ENCODE results near the gene DISC1.
"Not testable (repeated sequence)": the region's sequence is repeated elsewhere in the genome, so short reads cannot be mapped to it uniquely, and the experiment has no call there.

DISC1 gene

DNA sequence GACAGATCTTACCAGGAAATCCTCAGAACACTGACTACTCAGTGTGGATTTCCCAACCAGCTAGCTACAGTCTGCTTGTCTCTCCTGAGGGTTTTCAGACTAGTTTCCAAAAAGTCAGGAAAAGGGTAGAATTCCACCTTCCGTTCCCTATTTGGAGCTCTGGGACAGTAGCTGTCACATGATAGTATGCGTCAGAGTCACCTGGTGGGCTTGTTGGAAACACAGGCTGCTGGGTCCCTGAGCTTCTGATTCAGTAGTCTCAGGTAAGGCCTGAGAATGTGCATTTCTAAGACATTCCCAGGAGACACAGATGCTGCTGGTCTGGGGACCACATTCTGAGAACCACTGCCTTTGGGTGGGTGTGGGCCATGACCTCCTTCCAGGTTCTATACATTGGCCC is 272.5 kb downstream of the DISC1 start:
- no peak for DNase-seq

DNA sequence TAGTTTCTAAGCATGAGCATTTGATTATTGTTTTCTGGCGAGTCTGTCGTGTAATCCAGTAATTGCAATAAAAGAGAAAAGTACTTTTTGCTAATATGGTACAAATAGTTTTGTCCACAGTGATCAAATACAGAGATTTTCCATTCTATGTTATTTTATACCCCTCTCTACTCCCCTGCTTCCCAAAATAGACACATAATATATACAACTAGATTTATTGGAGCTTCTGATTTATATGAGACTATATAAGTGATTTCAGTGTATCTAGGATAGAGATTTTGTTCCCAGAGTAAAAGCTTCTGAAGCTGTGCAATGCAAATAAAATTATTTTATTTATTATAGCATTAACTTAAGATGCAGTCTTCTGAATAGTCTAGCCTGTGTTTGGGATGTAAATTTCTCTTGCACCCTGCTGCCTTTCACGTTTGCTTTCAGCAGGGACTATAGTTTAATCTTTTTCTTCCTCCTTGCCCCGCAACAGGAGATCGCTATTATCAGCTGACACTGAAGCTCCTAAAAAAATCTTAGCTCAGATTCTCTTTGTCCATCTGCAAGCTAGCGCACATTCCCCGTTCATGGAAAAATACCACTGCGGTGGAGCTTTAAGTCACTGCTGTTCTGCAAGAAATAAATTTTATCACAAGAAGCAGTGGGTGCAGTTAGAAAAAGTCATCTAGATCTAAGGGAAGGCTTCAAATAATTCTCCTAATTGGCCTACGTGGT is 273.3 kb downstream of the DISC1 start:
- DNase-seq: no peak

DNA sequence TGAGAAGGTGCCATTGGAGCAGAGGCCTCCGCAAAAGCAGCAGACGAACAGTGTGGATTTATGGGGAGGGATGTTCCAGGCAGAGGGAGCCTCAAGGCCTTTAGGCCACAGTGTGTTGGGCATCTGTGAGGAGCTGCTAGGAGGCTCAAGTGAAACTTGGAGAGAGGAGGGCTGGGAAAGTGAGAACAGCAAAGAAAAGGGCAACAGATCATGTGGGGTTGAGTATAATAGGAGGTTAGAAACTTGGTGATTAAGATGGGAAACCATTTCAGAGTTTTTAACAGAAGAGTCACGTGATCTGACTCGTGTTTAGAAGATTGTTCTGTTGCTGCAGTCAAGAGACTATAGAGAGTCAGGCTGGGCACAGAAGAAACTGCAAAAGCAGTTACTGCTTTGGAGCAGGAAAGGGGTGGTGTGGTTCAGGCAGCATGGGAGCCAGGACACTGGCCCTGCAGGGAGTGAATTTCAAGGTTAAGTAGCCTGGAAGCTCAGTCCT is 277.0 kb downstream of the DISC1 start:
- DNase-seq: no peak

DNA sequence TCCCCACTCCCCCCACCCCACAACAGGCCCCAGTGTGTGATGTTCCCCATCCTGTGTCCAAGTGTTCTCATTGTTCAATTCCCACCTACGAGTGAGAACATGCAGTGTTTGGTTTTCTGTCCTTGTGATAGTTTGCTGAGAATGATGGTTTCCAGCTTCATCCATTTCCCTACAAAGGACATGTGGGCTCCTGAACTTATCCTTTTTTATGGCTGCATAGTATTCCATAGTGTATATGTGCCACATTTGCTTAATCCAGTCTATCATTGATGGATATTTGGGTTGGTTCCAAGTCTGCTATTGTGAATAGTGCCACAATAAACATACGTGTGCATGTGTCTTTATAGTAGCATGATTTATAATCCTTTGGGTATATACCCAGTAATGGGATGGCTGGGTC is 280.7 kb downstream of the DISC1 start:
- DNase-seq: not testable (repeated sequence)

DNA sequence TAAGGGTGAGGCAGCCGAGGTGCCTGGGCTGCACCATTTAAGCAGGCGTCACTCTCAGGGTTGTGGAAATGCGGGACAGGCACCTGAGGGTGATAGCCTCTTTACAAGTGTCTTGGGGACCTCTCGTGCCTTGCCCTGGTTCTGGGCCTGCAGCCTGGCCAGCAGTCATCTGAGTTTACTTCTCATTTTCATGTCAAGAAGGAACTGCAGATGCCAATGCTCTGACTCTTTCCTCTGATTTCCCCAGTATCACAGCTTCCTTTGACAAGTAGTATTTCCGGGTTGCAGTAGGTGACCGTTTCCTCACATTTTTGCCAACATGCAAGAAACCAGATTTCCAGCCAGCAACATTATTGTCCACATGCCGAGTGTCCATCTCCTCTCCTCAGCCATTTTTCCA is 286.9 kb downstream of the DISC1 start:
- DNase-seq: no peak

DNA sequence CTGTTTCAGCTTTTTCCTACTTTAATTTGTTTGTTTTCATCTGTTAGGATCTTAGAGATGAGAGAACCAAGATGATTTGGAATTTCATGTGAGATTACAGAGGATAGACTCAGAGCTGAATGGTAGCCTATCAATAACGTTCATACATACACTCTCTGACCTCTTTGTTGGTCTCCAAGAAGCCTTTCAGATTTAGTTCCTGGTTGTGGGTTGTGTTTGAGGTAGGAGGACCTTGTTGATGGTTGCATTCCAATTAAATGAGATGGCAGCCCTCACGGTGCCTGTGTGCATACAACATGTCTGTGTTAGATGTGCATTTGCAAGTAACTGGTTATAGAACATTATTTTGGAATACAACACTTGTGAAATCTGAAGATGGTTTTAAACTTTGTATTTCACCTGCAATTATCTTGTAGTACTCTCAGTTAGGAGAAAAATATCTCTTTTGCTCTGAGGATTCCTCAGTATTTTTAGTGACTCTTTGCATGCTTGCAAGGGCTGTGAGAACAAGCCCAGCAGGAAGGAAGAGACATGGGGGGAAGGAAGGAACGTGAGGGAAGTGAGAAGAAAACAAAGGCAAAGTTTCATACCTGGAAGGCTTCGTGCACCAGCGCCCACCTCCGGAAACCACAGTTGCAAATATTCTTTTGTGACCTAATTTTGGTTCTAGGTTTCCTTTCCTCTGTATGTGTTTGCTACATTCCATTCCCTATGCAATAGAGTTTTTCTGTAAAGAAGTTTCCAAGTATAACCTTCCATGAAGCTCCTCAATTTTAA is 291.8 kb downstream of the DISC1 start:
- peak; percentile 62 for DNase-seq

DNA sequence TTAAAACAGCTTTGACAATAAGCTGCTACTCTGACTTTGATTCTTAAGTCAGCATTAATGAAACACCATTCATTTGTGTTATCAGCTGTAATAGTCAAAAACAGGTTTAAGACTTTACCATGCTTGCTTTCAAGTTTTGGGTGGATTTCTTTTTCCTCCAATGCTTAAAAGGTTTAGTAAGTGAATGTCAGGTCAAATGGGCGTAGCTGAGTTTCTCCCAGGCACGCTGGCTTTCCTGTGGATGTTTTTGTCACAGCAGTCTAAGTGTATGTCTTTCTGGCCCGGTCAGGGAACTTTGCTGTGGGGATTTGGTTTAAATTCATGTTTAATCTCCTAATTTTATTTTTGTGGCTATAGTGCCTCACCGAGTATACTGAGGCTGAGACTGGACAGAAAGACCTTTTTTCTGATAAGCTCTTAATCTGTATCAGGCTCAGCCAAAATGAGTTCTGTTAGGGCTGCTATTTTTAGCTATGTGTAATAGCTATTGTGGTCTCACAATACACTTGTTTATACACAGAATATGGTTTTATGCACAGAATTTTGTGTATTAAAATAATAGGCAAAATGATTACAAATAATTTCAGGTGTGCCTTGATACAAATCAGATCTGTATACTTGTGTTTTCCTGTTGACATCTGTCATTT is 292.8 kb downstream of the DISC1 start:
- DNase-seq: no peak

DNA sequence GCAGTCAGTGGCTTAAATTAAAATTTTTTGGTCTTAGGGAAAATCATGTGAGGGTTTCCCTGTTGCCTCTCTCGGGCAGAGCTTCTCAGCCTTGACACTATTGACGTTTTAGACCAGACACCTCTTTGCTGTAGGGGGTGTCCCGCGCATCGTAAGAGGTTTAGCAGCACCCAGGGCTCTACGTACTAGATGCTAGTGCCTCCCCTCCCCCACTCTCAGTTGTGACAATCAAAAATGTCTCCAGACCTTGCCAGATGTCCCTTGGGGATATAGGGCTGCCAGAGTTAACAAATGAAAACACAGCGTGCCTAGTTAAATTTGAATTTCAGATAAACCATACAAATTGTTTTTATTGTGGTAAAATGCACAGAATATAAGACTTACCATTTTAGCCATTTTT is 293.3 kb downstream of the DISC1 start:
- no peak for DNase-seq

DNA sequence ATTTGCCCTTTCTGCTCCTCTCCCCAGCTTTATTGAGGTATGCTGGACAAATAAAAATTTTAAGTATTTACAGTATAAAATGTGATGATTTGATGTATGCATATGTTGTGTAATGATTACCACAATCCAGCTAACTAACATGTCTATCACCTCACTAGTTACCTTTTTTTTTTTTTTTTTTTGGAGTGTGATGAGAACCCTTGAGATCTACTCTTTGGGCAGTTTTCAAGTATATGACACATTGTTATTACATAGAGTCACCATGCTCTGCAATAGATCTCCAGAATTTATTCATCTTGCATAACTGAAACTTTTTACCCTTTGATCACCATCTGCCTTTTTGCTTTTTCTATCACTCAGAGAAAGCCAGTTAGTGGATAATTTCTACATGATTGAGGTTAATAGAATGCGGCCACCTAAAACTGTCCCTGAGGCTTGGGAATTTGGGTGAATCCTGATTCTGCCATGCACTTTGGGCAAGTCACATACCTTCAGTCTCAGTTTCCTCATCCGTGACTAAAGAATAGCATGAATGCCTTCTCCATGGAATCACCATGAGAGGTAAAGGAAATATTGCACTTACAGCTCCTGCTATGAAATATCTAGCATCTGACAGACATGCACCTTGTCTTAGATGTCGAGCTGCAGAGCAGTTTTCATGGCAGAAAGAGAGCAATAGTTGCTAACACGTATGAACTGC is 295.2 kb downstream of the DISC1 start:
- DNase-seq: peak; percentile 58

DNA sequence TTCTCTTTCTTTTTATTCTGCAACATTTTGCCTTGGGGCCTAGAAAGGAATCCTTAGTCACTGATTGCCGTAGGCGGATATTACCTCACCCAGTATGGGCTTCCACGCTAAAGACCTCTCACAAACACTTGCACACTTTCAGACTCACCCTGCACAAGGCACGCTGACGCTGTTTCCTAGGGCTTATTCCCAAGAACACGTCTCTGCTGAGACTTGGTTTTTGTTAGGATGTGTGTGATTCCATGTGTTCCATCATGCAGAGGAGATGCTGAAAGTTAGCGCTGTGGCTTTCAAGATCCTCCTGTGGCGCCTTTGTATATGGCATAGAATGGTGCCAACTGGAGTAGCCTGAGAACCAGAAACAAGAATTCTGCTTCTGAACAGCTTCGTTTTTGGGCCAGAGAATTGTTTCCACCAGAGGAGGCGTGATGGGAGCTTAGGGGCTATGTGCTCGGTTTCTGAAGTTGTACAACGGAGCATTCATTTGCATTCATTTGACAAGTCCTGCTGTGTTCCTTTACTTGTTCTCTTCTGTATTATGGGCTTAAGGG is 297.0 kb downstream of the DISC1 start:
- DNase-seq: no peak

DNA sequence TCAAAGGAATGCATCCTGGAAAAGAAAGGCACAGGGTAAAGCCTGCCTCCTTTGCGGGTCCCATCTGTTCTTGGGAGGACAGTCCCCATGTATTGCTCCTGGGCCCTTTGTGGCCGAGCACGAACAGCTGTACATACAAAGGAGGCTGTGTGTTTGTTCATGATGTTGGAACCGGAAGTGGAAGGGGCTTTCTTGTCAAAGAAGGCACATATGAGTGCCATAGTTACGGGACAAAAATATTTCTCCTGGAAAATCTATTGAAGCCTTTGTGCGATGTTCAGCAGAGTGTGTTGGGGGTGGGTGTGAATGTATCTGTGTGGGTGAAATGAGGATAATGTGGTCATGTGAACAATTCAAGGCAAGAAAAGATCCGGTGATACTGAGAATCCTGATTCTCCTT is 297.6 kb downstream of the DISC1 start:
- DNase-seq: no peak

DNA sequence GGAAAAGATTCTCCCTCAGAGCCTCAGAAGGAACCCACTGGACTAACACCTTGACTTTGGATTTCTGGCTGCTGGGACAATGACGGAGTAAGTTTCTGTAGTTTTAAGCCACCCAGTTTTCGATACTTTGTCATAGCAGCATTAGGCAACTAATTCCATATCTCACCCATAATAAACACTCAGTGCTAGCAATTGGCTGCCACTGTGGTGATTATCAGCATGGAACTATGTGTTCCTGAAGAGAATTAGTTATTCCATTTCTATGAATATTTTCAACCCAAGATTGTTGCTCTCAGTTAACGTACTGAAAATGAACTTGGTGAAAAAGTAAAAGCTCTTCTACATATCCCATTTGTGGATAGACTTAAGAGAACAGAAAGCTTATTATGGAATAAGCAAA is 299.3 kb downstream of the DISC1 start:
- DNase-seq: no peak

DNA sequence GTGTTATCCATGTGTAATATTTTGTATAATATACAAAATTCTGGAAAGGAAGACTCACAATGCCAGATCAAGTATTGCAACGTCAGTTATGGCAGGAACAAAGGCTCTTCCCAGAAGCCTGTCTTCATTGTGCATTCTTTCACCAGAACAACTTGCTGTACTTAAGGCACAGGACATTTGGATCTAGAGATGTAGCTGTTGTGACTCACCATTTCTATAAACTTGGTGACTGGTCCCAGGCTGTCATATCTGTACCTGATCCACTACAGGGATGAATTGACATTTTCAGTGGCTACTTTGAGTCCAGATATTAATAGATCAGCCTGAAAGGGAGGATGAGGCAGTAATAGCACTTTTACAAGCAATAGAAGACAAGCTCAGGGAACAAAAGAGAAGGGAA is 299.8 kb downstream of the DISC1 start:
- DNase-seq: no peak

DNA sequence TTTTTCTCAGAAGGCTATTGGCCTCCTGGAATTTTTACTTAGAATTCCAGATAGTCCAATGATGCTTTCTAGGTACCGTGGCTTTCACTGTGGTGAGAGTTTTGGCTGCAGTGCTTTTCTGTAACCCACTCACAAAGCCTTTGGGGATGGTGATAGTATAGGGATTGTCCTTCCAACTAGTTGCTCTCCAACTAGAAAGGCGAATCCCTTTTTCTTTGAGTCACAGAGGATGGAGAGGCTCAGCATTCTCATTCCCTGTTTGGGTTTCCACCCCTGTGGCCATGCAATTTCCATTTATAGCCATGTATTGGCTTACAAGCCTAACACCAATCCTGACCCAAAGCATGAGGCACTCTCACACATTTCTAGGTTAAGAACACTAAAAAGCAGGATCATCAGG is 300.3 kb downstream of the DISC1 start:
- DNase-seq: no peak

DNA sequence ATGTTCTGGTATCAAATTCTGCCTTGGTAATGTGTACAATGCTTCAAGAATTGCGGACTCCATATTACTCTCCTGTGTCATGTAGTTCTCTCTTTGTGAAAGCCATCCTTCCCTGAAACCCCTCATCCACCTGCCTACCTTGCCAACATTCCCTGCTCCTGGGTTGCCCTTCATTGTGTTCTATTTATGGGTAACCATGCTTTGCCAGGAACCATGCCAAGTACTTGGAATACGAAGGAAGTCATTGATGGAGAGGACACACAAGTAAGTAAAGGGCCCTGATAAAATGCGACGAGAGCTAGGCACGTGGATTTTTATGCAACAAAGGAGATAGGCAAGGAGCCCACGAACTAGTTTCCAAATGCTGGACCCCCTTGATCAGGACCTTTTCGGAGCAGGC is 300.8 kb downstream of the DISC1 start:
- DNase-seq: no peak

DNA sequence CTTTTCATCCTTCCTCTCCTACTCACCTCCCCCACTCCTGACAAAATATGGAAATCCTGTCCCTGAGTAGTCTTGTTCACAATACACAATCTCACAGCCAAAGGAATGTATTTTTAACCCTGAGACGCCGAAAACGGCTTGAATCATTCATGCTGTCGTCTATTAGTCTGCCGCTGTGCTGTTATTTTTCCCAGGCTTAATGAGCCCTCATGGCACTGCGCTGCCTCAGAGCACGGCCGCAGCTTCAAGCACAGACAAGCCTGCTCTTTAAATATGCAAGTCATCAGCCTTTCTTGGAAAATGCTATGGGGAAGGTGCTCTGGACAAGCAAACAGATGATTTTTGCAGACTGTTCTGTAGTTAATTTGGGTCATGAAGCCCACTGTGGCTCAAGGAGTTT is 302.7 kb downstream of the DISC1 start:
- DNase-seq: peak; percentile 74

DNA sequence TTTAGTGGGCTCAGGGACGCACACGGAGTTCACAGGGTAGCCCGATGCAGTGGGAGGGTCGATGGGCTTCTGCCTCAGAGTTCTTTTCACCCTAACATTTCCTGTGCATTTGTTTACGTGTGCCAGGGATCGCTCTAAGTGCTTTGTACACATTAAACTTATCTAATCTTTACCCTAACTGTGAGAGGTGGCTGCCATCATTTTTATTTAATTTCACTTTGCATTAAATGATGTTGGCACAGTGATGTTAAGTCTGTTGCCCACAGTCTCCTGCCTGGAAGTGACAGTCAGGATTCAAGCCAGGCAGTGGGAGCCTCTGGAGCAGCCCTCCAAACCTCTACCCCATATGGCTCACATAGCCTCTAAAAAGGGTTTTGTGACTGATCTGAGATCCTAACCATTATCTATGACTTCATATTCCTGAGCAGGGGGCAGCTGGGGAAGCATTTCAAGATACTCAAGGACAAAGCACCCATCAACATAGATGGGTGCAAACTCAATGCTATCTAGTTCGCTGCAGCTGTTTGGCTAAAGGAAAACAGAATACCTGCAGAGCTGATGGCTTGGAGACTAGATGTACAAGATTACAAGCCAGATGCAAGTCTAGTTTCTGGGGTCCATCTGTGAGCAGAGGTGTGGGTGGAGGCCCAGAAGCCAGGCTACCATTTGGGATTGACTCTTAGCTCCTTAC is 303.8 kb downstream of the DISC1 start:
- no peak for DNase-seq

DNA sequence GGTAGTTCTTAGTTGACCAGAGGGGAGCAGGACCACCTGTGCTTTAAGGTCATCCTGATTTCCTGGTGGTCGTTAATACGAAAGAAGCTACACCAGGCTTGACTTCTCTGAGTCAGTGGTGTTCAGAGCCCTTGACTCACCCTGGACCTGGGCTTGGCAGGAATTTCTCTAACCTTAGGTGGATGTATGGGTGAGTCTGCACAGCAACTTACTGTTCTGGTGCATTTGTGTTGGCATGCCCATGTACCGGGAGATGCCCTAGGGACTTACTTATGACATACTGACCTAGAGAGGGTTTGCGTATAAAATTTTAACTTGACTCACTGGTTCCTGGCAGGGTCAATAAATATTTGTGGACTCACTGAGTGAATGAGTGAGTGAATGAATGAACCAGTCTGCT is 304.6 kb downstream of the DISC1 start:
- no peak for DNase-seq

DNA sequence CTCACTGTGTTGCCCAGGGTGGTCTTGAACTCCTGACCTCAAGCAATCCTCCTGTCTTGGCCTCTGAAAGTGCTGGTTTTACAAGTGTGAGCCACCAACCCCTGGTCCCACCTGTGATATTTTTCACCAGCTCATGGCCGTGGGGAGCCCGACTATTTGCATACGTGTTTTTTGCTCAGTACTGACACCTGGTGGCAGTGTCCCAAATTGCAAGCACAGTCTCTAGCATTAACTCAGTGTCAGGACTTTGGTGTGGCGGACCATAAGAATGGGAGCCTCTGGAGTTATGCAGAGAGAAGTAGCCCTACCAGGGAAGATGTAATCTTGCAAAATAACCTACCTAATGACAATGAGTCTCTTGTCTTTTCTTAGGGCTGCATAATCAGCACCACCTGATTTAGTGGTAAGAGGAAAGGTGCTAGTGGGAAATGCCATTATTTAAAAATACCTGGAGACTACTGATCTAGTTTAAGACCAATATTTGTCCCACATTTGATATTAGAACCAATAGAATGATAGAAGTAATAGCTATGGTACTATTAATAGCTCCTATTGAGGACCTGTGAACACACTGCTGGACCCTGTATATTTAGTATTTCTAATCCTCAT is 305.4 kb downstream of the DISC1 start:
- no peak for DNase-seq

DNA sequence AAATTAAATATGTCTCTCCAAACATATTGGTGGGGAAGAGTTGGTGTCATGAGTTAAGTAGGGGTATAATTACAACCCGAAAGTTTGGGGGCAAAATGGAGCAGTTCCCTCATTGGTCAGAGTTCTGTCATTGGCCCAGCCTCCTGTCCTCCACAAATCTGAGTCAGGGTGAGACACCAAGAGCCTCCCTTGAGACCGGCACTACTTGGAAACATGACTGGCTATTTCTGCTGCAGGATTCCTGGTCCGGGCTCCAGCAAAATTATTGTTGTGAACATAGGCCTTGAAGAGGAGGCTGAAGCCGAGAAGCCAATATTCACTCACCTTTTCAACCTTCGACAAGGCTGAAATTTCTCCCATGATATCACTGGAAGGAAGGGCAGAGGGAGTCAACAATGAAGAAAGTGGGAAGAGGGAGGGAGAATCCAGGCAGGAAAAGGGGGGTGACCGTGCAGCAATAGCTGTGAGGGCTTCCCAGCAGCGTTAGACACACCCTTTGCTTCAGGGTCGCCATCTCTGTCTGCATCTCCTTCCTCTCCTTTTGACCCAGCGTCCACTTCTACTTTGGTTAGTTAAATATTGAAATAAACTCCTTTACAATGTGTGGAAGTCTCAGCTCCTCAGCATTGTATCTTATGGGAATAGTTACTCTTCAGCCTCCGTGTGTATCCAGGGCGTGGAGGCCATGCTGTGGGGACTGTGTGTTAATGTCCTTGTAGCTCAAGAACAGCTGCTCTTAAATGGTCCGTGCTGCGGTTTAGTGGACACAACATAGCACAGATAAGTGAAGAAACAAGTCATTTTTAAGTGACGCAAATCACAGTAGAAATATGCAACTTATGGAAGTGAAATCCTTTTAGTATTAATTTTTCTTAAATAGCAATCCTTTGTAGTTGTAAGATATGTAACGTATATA is 307.4 kb downstream of the DISC1 start:
- DNase-seq: no peak

DNA sequence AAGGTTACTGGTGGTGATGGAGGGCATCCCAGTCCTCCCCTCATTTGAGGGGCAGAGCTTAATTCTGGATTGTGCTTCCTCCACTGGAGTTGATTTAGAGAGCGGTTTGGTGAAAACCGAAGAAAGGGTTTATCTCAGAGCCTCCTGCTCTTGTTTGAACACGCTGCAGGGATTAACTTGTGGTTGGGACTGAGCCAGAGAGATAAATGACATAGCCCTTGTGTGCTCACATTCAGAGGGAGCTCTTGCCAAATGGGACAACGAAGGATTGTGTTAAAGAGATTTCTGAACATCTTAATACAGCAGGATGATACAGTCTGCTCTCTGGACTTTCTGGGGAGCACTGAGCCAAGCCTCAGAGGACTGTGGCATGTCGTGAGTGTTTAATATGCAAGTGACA is 308.2 kb downstream of the DISC1 start:
- DNase-seq: peak; percentile 39

Measured in fibroblast of skin of abdomen (primary cell).